Measurements from ENCODE around the gene SLC27A5. TPM values are rescaled to one million over a fixed set of nuclear protein-coding genes. Genes with fewer than 3 reads are reported as not detected.

SLC27A5 gene
- total RNA-seq, 1 experiment from 2014 or later = 17.1 TPM

GRCh38 chr19:58474291-58474996 lies 37.3 kb downstream of the SLC27A5 start:
- H3K14ac ChIP-seq (ENCODE audit: insufficient read depth, low read length) = no peak overlapping the region
- Mint-ChIP-seq H3K4me1 (peaks cover 9 to 13% of the 10 kb centered on the region in 2 experiments), H3K4me3 (peak overlapping the region; percentile 88 to 94; a peak in 4 of 5 replicates), H3K27me3 (ENCODE audit: low read depth) (no peaks in the 10 kb centered on the region; the same call in 1 of the 2 replicates), H3K36me3 (ENCODE audit: insufficient read depth in 1 of 3, low read depth in 3 of 3) (peaks cover 2 to 25% (median 4%) of the 10 kb centered on the region in 3 experiments; a peak in 6 of 7 replicates), H3K27ac (no peak overlapping the region), H3K9me3 (no peaks in the 10 kb centered on the region)
- peaks cover 7% of the 10 kb centered on the region for H3K23me2 ChIP-seq (ENCODE audit: insufficient read length, low read depth, low read length, poor library complexity, severe bottlenecking)
- no peak overlapping the region for H4K8ac ChIP-seq (replicated peaks; ENCODE audit: insufficient read length, low read depth, low read length)
- no peak overlapping the region for H2BK120ac ChIP-seq (ENCODE audit: low read depth, low read length, poor library complexity, severe bottlenecking)
- H3K79me1 ChIP-seq (ENCODE audit: insufficient read depth, low read depth, low read length, poor library complexity, severe bottlenecking) = no peaks in the 10 kb centered on the region
- no peaks in the 10 kb centered on the region for H3K27me3 ChIP-seq (ENCODE audit: insufficient read depth, low read length)
- no peaks in the 10 kb centered on the region for H4K20me1 ChIP-seq (ENCODE audit: control insufficient read depth, insufficient read depth, insufficient read length)
- no peak overlapping the region for H2BK20ac ChIP-seq (ENCODE audit: low read depth, low read length, poor library complexity, severe bottlenecking)
- no peak overlapping the region for H2AK5ac ChIP-seq (ENCODE audit: insufficient read length, low read length)
- no peak overlapping the region for H3T11ph ChIP-seq (ENCODE audit: low read length)
- no peak overlapping the region for H3K18ac ChIP-seq (ENCODE audit: insufficient read length, low read depth, low read length)
- no peak overlapping the region for H2BK12ac ChIP-seq (ENCODE audit: insufficient read length, low read depth, low read length)
- DNase-seq = no peak
- H2BK15ac ChIP-seq (ENCODE audit: low read depth, low read length) = no peak overlapping the region
- H3K4ac ChIP-seq (ENCODE audit: low read depth, low read length) = no peak overlapping the region
- no peak overlapping the region for H3K56ac ChIP-seq (ENCODE audit: insufficient read length, low read depth, low read length)
- no peak overlapping the region for H3K23ac ChIP-seq (ENCODE audit: insufficient read length, low read depth, low read length)
- H4K5ac ChIP-seq (ENCODE audit: insufficient read length, low read depth, low read length) = no peak overlapping the region
- H3K4me2 ChIP-seq (ENCODE audit: insufficient read depth, insufficient read length, low read length) = no peak overlapping the region
- no peak overlapping the region for H3K9ac ChIP-seq (ENCODE audit: extremely low read depth, insufficient read length, low read length)
- no peak for TF ChIP-seq CTCF (conservative IDR thresholded peaks at IDR 0.05)
- no CpG with 5 or more reads among the region's 12 CpGs for WGBS (ENCODE audit: extremely low coverage, insufficient read length, low lambda C conversion rate)
- no peaks in the 10 kb centered on the region for H3K4me1 ChIP-seq (ENCODE audit: insufficient read depth, low read length)
- no peak overlapping the region for H4K91ac ChIP-seq (ENCODE audit: insufficient read length, low read depth, low read length)
- H2AFZ ChIP-seq (ENCODE audit: low read length) = no peak overlapping the region
- no peaks in the 10 kb centered on the region for H3K9me3 ChIP-seq (ENCODE audit: control insufficient read depth, low read depth, low read length)
- no peak overlapping the region for H3K27ac ChIP-seq (ENCODE audit: insufficient read length, low read depth, low read length)
- no peak overlapping the region for H2BK5ac ChIP-seq (ENCODE audit: insufficient read length, low read length)
- H3K79me2 ChIP-seq (ENCODE audit: insufficient read depth, low read length) = no peaks in the 10 kb centered on the region
